Measurements from ENCODE around the gene MYO3A. TPM values are rescaled to one million over a fixed set of nuclear protein-coding genes. Genes with fewer than 3 reads are reported as not detected.

MYO3A gene
- total and polyA plus RNA-seq, 12 donors: under 0.01 to 0.17 TPM; not detected in 10

- Histone ChIP-seq H3K4me3 (no peak overlapping the region), H3K9me3 (no peaks in the 10 kb centered on the region), H3K4me1 (no peaks in the 10 kb centered on the region), H3K27ac (no peak overlapping the region), H3K27me3 (no peaks in the 10 kb centered on the region), H3K36me3 (no peaks in the 10 kb centered on the region)
- no peak for ATAC-seq
- DNase-seq: no peak
- no peak for TF ChIP-seq CTCF (IDR thresholded peaks at IDR 0.05)
- intact Hi-C loops (cut with DNase I): no loop called here
Measured at GRCh38 chr10:25972631-25973030, 38.6 kb downstream of the MYO3A start.

DNA sequence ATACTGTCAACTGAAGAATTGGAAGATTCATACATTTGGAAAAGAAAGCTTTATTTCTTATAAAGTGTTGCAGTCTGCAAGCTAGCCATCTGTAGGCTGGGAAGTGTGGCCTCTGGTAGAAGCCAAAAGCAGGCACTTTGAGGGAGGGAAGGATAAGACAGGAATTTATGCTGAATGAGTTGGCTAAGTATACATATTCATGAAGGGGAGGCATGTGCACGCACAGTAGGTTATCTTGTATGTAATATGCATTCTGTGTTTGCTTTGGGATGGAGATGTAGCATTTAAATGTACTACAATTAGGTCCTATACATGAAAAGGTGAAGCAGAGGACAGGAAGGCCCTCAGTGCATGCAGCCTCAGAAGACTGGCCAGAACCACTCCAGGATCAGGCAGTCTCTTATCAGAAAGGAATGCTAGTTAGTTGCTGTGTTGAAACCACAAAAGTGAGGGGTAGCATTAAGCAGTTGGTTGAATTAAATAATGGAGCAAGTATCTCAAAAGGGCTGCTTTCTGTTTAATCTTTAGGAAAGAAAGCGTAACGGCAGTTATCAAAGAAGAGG lies 40.9 kb downstream of the MYO3A start:
- no peak overlapping the region for H3K27ac ChIP-seq
- DNase-seq (no peak), ATAC-seq (no peak)
- H3K36me3 ChIP-seq: no peaks in the 10 kb centered on the region
- H3K4me3 ChIP-seq: no peak overlapping the region
- H3K27me3 ChIP-seq: no peaks in the 10 kb centered on the region
- TF ChIP-seq CTCF (IDR thresholded peaks at IDR 0.05): no peak
- intact Hi-C loops (cut with DNase I): no loop called here
- no peaks in the 10 kb centered on the region for H3K9me3 ChIP-seq
- 55% methylated on average over 3 of the region's 3 CpGs for WGBS, 2 donors
- H3K4me1 ChIP-seq: no peaks in the 10 kb centered on the region

GRCh38 chr10:25978771-25979170 lies 44.7 kb downstream of the MYO3A start:
- Histone ChIP-seq H3K9me3 (peaks cover 0 to 25% (median 0%) of the 10 kb centered on the region in 11 donors), H3K27me3 (no peaks in the 10 kb centered on the region), H3K36me3 (no peaks in the 10 kb centered on the region), H3K4me1 (no peaks in the 10 kb centered on the region), H3K27ac (no peak overlapping the region), H3K4me3 (no peak overlapping the region)
- ATAC-seq (no peak), DNase-seq (no peak)
- WGBS, 2 donors: 72 to 79% methylated on average over 1 of the region's 1 CpG
- TF ChIP-seq CTCF (IDR thresholded peaks at IDR 0.05): no peak
- intact Hi-C loops (cut with DNase I): no loop called here

GRCh38 chr10:25982107-25982506 lies 48.1 kb downstream of the MYO3A start:
- TF ChIP-seq CTCF (IDR thresholded peaks at IDR 0.05): no peak
- Histone ChIP-seq H3K27me3 (no peaks in the 10 kb centered on the region), H3K36me3 (no peaks in the 10 kb centered on the region), H3K9me3 (peaks cover 0 to 26% (median 0%) of the 10 kb centered on the region in 11 donors), H3K27ac (no peak overlapping the region), H3K4me3 (no peak overlapping the region), H3K4me1 (no peaks in the 10 kb centered on the region)
- ATAC-seq: no peak
- intact Hi-C loops (cut with DNase I): no loop called here
- WGBS, 2 donors: 64 to 88% methylated on average over 3 of the region's 3 CpGs
- no peak for DNase-seq

All from heart right ventricle (tissue), 16 donors.